HepG2 (cell line): ENCODE data around the gene GRB7. TPM values are rescaled to one million over a fixed set of nuclear protein-coding genes. Genes with fewer than 3 reads are reported as not detected.
A peak's percentile ranks its signal among the peaks of the same experiment; 100 is the strongest.

Source experiments
- ATF6 ChIP-seq: sonication (generic); formaldehyde crosslinking; conservative IDR thresholded peaks from 2 replicates; pipeline ENCODE4 v1.4.0; 2020; ENCODE audit warnings: missing genetic modification reagents
- HIVEP1 ChIP-seq: sonication (generic); formaldehyde crosslinking; IDR thresholded peaks from 2 replicates; pipeline ENCODE4 v1.4.0; 2020; ENCODE audit warnings: mild to moderate bottlenecking, missing genetic modification reagents
- HOXA7 ChIP-seq: sonication (generic); formaldehyde crosslinking; IDR thresholded peaks from 2 replicates; pipeline ENCODE4 v1.8.1; 2022; ENCODE audit warnings: mild to moderate bottlenecking, missing genetic modification reagents, moderate library complexity
- PAF1 ChIP-seq: IDR thresholded peaks from 2 replicates; pipeline ENCODE4 v1.6.1; 2016; ENCODE audit warnings: missing genetic modification reagents, missing compliant biosample characterization
- PATZ1 ChIP-seq: sonication (generic); formaldehyde crosslinking; IDR thresholded peaks from 2 replicates; pipeline ENCODE4 v1.4.0; 2020; ENCODE audit warnings: missing genetic modification reagents
- SNAPC2 ChIP-seq: sonication (generic); formaldehyde crosslinking; IDR thresholded peaks from 2 replicates; pipeline ENCODE4 v1.8.1; 2022; ENCODE audit warnings: mild to moderate bottlenecking, missing genetic modification reagents
- TIGD3 ChIP-seq: sonication (generic); formaldehyde crosslinking; IDR thresholded peaks from 2 replicates; pipeline ENCODE4 v1.5.1; 2020; ENCODE audit warnings: mild to moderate bottlenecking, missing genetic modification reagents, borderline replicate concordance
- ZNF382 ChIP-seq: sonication (generic); formaldehyde crosslinking; IDR thresholded peaks from 2 replicates; pipeline ENCODE4 v1.5.0; 2020; ENCODE audit warnings: missing genetic modification reagents, mild to moderate bottlenecking, borderline replicate concordance
- ZNF687 ChIP-seq: sonication (generic); formaldehyde crosslinking; IDR thresholded peaks from 2 replicates; pipeline ENCODE4 v1.5.1; 2020; ENCODE audit warnings: mild to moderate bottlenecking, missing genetic modification reagents, moderate library complexity
- ZNF747 ChIP-seq: sonication (generic); formaldehyde crosslinking; IDR thresholded peaks from 2 replicates; pipeline ENCODE4 v1.8.1; 2023; ENCODE audit warnings: missing genetic modification reagents, mild to moderate bottlenecking, borderline replicate concordance
- polyA plus RNA-seq, 8 experiments: library from polyadenylated mRNA; depleted of rRNA in 3 of 8; stranded (reverse) in 7 of 8; unstranded in 1 of 8; fragments of >200 nt; fragmentation: Illumina TruSeq in 4 of 8; extraction: Trizol in 4 of 8; gene quantifications; 2 replicates each; pipeline versions ENCODE4 v1.2.1 to v1.2.3, GENCODE V29; 2011 to 2016; ENCODE audit warnings: low read depth in 4 of 8, missing spikeins in 1 of 8, mixed read lengths in 1 of 8; ENCODE audit not compliant: insufficient read depth in 1 of 8
- total RNA-seq, 5 experiments: library from RNA; depleted of rRNA; stranded (reverse); fragments of >200 nt; fragmentation: Illumina TruSeq; extraction: Trizol; gene quantifications; 2 replicates each; pipeline ENCODE4 v1.2.3, GENCODE V29; 2016; ENCODE audit warnings: low read depth in 1 of 5
- TF ChIP-seq, protein P1 (sequence below): sonication (generic); formaldehyde crosslinking; IDR thresholded peaks from 2 replicates; pipeline ENCODE4 v1.5.0; 2020; ENCODE audit warnings: mild to moderate bottlenecking, missing genetic modification reagents
- TF ChIP-seq, protein P2 (sequence below): sonication (generic); formaldehyde crosslinking; IDR thresholded peaks from 2 replicates; pipeline ENCODE4 v1.4.0; 2020; ENCODE audit warnings: missing genetic modification reagents, borderline replicate concordance

The GRB7 gene
- total and polyA plus RNA-seq, 2 of the 13 experiments (the other 11 are each of a cell fraction or from before 2014, with no cell fraction given) = 60.2 to 77.7 TPM

DNA sequence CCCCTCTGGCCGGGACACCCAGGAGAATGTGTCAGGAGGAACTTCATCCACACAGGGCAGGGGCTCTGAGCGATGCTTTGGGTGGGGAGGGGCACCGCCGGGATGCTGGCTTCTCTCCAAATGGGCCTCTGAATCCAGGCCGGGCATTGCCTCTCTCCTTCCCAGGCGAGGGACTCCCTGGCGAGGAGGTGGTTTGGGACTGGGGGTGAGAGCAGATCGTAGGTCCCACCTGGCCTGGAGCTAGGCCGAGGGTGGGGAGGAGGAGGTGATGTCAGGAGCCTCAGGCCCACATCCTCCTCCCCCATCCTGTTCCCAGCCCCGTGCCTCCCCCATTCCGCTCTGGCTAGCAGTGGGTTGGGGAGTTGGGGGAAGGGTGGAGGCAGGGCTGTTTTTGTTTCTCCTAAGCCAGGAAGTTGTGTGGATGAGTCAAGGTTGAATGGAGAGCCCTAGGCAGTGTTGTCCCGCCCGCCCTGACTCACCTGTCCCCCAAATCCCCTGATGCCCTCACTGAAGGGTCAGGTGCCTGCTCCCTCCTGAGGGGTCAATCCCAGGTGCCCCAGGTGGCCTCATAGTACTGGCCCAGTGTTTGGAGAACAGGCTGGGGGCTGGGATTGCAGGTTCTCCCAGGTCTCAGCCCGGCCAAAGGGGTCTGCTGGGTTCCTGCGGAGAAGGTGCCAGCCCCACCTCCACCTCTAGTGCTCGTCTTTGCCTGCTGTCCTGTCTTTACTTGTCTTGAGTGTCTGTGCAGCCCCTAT is 2.8 kb downstream of the GRB7 start (continued):
- TF ChIP-seq, protein P1, sequence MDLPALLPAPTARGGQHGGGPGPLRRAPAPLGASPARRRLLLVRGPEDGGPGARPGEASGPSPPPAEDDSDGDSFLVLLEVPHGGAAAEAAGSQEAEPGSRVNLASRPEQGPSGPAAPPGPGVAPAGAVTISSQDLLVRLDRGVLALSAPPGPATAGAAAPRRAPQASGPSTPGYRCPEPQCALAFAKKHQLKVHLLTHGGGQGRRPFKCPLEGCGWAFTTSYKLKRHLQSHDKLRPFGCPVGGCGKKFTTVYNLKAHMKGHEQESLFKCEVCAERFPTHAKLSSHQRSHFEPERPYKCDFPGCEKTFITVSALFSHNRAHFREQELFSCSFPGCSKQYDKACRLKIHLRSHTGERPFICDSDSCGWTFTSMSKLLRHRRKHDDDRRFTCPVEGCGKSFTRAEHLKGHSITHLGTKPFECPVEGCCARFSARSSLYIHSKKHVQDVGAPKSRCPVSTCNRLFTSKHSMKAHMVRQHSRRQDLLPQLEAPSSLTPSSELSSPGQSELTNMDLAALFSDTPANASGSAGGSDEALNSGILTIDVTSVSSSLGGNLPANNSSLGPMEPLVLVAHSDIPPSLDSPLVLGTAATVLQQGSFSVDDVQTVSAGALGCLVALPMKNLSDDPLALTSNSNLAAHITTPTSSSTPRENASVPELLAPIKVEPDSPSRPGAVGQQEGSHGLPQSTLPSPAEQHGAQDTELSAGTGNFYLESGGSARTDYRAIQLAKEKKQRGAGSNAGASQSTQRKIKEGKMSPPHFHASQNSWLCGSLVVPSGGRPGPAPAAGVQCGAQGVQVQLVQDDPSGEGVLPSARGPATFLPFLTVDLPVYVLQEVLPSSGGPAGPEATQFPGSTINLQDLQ = no peak
- TF ChIP-seq PATZ1 (CRISPR knock-in tag) (peak; percentile 96), HOXA7 (no peak), ZNF747 (peak; percentile 83), SNAPC2 (CRISPR knock-in tag) (0 out of 2 replicates have a peak, but pooled peaks have one; percentile 38), TIGD3 (CRISPR knock-in tag) (no peak), ZNF382 (no peak), HIVEP1 (CRISPR knock-in tag) (peak; percentile 45; the same call in 1 of the 2 replicates), PAF1 (CRISPR knock-in tag) (no peak), ATF6 (no peak), ZNF687 (CRISPR knock-in tag) (peak; percentile 87)
- TF ChIP-seq, protein P2, sequence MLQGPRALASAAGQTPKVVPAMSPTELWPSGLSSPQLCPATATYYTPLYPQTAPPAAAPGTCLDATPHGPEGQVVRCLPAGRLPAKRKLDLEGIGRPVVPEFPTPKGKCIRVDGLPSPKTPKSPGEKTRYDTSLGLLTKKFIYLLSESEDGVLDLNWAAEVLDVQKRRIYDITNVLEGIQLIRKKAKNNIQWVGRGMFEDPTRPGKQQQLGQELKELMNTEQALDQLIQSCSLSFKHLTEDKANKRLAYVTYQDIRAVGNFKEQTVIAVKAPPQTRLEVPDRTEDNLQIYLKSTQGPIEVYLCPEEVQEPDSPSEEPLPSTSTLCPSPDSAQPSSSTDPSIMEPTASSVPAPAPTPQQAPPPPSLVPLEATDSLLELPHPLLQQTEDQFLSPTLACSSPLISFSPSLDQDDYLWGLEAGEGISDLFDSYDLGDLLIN (CRISPR knock-in tag) = no peak
